MM.1S (cell line): ENCODE results near the gene FBXL7.

Source experiments
- DNase-seq: peaks from one replicate; pipeline ENCODE4 v3.0.0-alpha.2; 2015
- H2AFZ ChIP-seq: fragments of 300-600 bp; sonication (generic); 2 replicates; pipeline ENCODE4 v1.6.0; 2016; ENCODE audit warnings: antibody characterized with exemption, low read length
- H3F3A ChIP-seq: fragments of 300-600 bp; sonication (generic); 2 replicates; pipeline ENCODE4 v1.6.1; 2016; ENCODE audit warnings: mild to moderate bottlenecking, antibody characterized with exemption, low read length, moderate library complexity, mixed read lengths; ENCODE audit not compliant: insufficient read depth
- H3K27ac ChIP-seq: fragments of 300-600 bp; sonication (generic); 2 replicates; pipeline ENCODE4 v1.5.1; 2016; ENCODE audit warnings: mild to moderate bottlenecking, low read length
- H3K27me3 ChIP-seq: fragments of 300-600 bp; sonication (generic); replicated peaks from 2 replicates; pipeline ENCODE4 v1.6.0; 2016; ENCODE audit warnings: low read length; ENCODE audit not compliant: insufficient read depth
- H3K36me3 ChIP-seq: fragments of 300-600 bp; sonication (generic); replicated peaks from 2 replicates; pipeline ENCODE4 v1.6.1; 2016; ENCODE audit warnings: mild to moderate bottlenecking, low read length, mixed read lengths; ENCODE audit not compliant: insufficient read depth
- H3K4me1 ChIP-seq: fragments of 300-600 bp; sonication (generic); 2 replicates; pipeline ENCODE4 v1.6.1; 2016; ENCODE audit warnings: low read length, mixed read lengths
- H3K4me2 ChIP-seq: fragments of 300-600 bp; sonication (generic); 2 replicates; pipeline ENCODE4 v1.6.0; 2016; ENCODE audit warnings: low read depth, low read length
- H3K4me3 ChIP-seq: fragments of 300-600 bp; sonication (generic); 2 replicates; pipeline ENCODE4 v1.5.1; 2016; ENCODE audit warnings: low read length, mixed read lengths
- H3K79me2 ChIP-seq: fragments of 300-600 bp; sonication (generic); 2 replicates; pipeline ENCODE4 v1.6.1; 2016; ENCODE audit warnings: mixed run types, low read length, mixed read lengths
- H3K9ac ChIP-seq: fragments of 300-600 bp; sonication (generic); 2 replicates; pipeline ENCODE4 v1.6.1; 2016; ENCODE audit warnings: low read length, mixed read lengths
- H3K9me2 ChIP-seq: fragments of 300-600 bp; sonication (generic); replicated peaks from 2 replicates; pipeline ENCODE4 v1.6.1; 2016; ENCODE audit warnings: mild to moderate bottlenecking, low read length, mixed read lengths; ENCODE audit not compliant: insufficient read depth
- H3K9me3 ChIP-seq: fragments of 300-600 bp; sonication (generic); replicated peaks from 2 replicates; pipeline ENCODE4 v1.6.1; 2016; ENCODE audit warnings: mild to moderate bottlenecking, low read length, mixed read lengths; ENCODE audit not compliant: insufficient read depth
- H4K20me1 ChIP-seq: fragments of 300-600 bp; sonication (generic); 2 replicates; pipeline ENCODE4 v1.6.1; 2016; ENCODE audit warnings: mild to moderate bottlenecking, low read length, moderate library complexity, mixed read lengths; ENCODE audit not compliant: insufficient read depth
- EZH2 ChIP-seq: fragments of 300-600 bp; sonication (generic); optimal IDR thresholded peaks from 2 replicates; pipeline ENCODE3; 2017; ENCODE audit warnings: low read depth, mild to moderate bottlenecking, antibody characterized with exemption, low read length, mixed read lengths
- EZH2phosphoT487 ChIP-seq: fragments of 300-600 bp; sonication (generic); IDR thresholded peaks from 2 replicates; pipeline ENCODE4 v1.6.1; 2018; ENCODE audit warnings: antibody characterized with exemption, low read length
- TF ChIP-seq, protein P1 (sequence below): fragments of 300-600 bp; sonication (generic); IDR thresholded peaks from 2 replicates; pipeline ENCODE4 v1.5.1; 2016; ENCODE audit warnings: antibody characterized with exemption, low read length, mixed read lengths

FBXL7 gene

DNA sequence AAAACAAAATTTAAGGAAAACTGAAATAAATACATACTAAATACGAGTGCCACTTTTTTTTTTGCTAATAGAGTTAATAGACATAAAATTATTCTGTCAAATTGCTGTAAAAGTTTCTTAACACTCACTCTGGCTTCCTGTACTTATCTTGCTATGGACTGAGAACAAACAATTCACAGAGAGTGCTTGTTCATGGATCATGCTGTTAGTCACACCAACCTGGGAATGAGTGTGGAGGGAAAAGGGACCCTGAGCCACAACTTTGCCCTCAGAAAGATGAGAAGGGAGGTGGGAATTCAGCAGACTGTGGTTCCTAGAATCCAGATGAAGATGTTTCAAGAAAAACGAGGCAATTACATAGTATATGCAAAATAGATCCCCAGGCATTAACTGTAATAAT is 246.9 kb downstream of the FBXL7 start:
- H3K36me3 ChIP-seq = no peaks in the 10 kb centered on the region
- TF ChIP-seq EZH2 = no peak
- TF ChIP-seq, protein P1, sequence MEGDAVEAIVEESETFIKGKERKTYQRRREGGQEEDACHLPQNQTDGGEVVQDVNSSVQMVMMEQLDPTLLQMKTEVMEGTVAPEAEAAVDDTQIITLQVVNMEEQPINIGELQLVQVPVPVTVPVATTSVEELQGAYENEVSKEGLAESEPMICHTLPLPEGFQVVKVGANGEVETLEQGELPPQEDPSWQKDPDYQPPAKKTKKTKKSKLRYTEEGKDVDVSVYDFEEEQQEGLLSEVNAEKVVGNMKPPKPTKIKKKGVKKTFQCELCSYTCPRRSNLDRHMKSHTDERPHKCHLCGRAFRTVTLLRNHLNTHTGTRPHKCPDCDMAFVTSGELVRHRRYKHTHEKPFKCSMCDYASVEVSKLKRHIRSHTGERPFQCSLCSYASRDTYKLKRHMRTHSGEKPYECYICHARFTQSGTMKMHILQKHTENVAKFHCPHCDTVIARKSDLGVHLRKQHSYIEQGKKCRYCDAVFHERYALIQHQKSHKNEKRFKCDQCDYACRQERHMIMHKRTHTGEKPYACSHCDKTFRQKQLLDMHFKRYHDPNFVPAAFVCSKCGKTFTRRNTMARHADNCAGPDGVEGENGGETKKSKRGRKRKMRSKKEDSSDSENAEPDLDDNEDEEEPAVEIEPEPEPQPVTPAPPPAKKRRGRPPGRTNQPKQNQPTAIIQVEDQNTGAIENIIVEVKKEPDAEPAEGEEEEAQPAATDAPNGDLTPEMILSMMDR = no peak
- TF ChIP-seq EZH2phosphoT487 = no peak

DNA sequence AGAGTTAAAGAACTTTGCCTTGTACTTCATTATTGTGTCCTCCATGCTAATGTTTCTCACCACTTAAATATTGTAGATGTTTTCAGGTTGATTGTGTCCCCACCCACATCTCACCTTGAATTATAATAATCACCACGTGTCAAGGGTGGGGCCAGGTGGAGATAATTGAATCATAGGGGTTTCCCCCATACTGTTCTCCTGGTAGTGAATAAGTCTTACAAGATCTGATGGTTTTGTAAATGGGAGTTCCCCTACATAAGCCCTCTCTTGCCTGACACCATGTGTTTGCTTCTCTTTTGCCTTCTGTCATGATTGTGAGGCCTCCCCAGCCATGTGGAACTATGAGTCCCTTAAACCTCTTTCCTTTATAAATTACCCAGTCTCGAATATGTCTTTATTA is 248.3 kb downstream of the FBXL7 start:
- no peak overlapping the region for H2AFZ ChIP-seq
- no peak for TF ChIP-seq EZH2phosphoT487
- TF ChIP-seq EZH2 = no peak
- no peaks in the 10 kb centered on the region for H3K36me3 ChIP-seq
- no peaks in the 10 kb centered on the region for H3F3A ChIP-seq
- no peak overlapping the region for H3K4me2 ChIP-seq
- no peaks in the 10 kb centered on the region for H3K9me3 ChIP-seq
- no peak overlapping the region for H3K4me3 ChIP-seq
- no peaks in the 10 kb centered on the region for H3K4me1 ChIP-seq
- H3K79me2 ChIP-seq = peaks cover 34% of the 10 kb centered on the region
- peak; percentile 14 for DNase-seq
- H3K27me3 ChIP-seq = no peaks in the 10 kb centered on the region
- no peaks in the 10 kb centered on the region for H3K9me2 ChIP-seq
- no peak overlapping the region for H3K9ac ChIP-seq
- H4K20me1 ChIP-seq = no peaks in the 10 kb centered on the region
- H3K27ac ChIP-seq = no peak overlapping the region

More for the DNA sequence above, 246.9 kb downstream of the FBXL7 start:
- Histone ChIP-seq H3K4me3 (no peak overlapping the region), H3K4me2 (no peak overlapping the region), H3K9ac (no peak overlapping the region), H3K9me3 (no peaks in the 10 kb centered on the region), H3K4me1 (no peaks in the 10 kb centered on the region), H3K9me2 (no peaks in the 10 kb centered on the region), H3K79me2 (peaks cover 25% of the 10 kb centered on the region), H3K27ac (no peak overlapping the region), H2AFZ (no peak overlapping the region), H3F3A (no peaks in the 10 kb centered on the region), H3K27me3 (no peaks in the 10 kb centered on the region), H4K20me1 (no peaks in the 10 kb centered on the region)
- no peak for DNase-seq

DNA sequence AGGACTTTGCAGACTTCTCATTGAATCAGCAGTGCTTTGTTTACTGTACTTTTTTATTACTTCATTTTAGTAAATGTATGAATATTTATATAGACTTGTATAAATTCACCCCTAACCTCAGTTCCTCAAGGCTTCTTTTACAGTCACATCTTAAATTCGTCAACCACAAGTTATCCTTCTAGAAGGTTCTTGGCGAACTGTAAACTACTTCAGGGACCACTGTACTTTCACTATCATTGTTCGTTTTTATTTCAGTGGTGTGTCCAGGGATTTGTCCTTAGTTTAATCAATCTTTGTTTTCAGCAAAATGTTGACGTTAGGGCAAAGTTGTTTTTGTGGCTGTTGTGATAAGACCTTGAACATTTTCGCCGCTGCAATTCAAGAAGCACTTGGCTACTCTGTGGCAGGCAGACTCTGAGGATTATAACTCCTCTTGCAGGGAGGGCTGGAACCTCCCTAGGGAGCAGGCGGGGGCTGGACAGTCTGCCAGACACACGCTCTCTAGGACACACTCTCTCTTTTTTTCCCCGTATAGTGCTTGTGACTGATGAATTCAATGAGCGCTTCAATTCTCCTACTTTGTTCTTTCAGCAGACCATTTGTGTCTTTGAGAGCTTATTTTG is 252.8 kb downstream of the FBXL7 start:
- Histone ChIP-seq H3K9ac (no peak overlapping the region), H3K9me3 (no peaks in the 10 kb centered on the region), H3K27me3 (no peaks in the 10 kb centered on the region), H3K4me2 (no peak overlapping the region), H3K9me2 (no peaks in the 10 kb centered on the region), H3K36me3 (no peaks in the 10 kb centered on the region), H3K27ac (no peak overlapping the region), H3K4me3 (no peak overlapping the region), H4K20me1 (no peaks in the 10 kb centered on the region), H3F3A (no peaks in the 10 kb centered on the region), H2AFZ (no peak overlapping the region), H3K79me2 (peaks cover 45% of the 10 kb centered on the region), H3K4me1 (no peaks in the 10 kb centered on the region)
- no peak for TF ChIP-seq EZH2phosphoT487
- TF ChIP-seq, protein P1 = no peak
- TF ChIP-seq EZH2 = no peak
- no peak for DNase-seq

- no peak for TF ChIP-seq EZH2phosphoT487
- TF ChIP-seq EZH2 = no peak
- TF ChIP-seq, protein P1 = no peak
- Histone ChIP-seq H3K36me3 (no peaks in the 10 kb centered on the region), H3K79me2 (peaks cover 46% of the 10 kb centered on the region), H3K4me3 (no peak overlapping the region), H4K20me1 (no peaks in the 10 kb centered on the region), H3K9ac (no peak overlapping the region), H3K4me1 (no peaks in the 10 kb centered on the region), H3K27me3 (no peaks in the 10 kb centered on the region), H3K4me2 (no peak overlapping the region), H3K9me2 (no peaks in the 10 kb centered on the region), H2AFZ (no peak overlapping the region), H3F3A (no peaks in the 10 kb centered on the region), H3K27ac (no peak overlapping the region), H3K9me3 (no peaks in the 10 kb centered on the region)
- DNase-seq = no peak
These were observed 253.8 kb downstream of the FBXL7 start for GRCh38 chr5:15753752-15754151.
